Fibroblast of upper back skin (primary cell): ENCODE measurements around the gene WDR36.

ENCODE experiments used
- DNase-seq: peaks from one replicate; pipeline ENCODE4 v3.0.0-alpha.2; 2013

WDR36 gene

DNA sequence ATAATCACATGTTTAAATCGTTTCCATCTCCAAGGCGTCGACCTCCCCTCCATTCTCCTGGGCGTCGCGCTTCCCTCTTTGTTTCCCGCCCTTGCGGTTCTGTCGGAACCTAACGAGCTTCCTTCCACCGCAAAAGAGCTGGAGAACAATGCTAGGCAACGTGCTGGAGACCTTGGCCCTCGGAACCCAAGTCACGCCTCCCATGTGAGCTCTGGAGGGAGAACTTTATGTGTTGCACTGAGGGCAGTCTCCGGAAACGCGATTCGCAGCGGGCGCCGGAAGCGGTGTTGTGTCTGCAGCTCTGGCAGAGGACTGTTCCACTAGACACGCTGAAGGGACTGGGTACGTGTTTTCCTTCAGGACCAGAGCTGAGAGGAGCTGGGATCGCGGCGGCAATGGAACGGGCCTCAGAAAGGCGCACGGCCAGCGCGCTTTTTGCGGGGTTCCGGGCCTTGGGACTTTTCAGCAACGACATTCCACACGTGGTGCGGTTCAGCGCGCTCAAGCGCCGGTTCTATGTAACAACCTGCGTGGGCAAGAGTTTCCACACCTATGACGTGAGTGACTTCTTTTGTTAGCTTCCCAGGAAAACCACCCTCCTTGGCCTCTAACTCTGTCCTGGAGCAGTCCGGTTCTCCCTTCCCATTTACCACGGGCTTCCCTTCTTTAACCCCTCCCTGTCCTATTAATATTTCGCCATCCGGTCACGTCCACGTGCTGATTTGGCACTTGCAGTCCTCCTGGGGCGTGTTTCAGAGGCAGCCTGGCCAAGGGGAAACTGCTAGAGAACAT is at the start of gene WDR36:
WDR36 (plus strand) TSS at position 287 of the 792 bp plus-strand sequence; CDS start at position 396, 109 bp downstream.
- DNase-seq: peak; percentile 92

- DNase-seq: peak; percentile 71
These were observed 48.2 kb upstream of the WDR36 start for GRCh38 chr5:111043712-111044506.

DNA sequence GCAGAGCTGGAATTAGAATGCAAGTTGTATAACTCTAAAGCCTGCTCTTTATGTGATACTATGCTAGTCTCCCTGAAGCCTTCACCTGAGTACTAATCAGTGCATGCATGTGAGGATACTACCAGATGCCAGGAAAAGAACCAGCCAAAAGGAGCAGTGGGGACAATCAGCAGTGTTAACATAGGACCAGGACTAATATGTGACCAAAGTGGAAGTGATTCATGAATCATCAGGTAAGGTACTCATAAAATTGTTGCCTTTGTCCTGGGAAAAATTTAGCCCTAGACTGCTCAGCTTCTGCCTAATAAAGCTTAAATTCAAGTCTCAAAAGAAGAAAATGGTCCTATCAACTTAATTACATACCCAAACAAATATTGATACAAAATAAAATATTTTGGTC is 34.1 kb upstream of the WDR36 start:
- no peak for DNase-seq

DNA sequence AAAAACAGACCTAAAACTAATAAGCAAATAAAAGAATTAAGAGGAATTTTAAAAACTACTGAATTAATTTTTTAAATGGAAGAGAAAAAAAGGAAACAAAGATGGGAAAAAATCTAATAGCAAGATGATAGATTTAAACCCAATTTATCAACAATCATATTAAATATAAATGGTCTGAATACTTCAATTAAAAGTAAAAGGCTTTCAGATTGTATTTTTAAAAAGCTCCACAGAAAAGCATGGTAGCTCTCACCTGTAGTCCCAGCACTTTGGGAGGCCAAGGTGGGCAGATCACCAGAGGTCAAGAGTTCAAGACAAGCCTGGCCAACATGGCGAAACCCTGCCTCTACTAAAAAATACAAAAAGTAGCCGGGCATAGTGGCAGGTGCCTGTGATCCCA is 32.0 kb upstream of the WDR36 start:
- no peak for DNase-seq

- DNase-seq: no peak
These were observed 30.5 kb upstream of the WDR36 start for GRCh38 chr5:111061618-111062017.

DNA sequence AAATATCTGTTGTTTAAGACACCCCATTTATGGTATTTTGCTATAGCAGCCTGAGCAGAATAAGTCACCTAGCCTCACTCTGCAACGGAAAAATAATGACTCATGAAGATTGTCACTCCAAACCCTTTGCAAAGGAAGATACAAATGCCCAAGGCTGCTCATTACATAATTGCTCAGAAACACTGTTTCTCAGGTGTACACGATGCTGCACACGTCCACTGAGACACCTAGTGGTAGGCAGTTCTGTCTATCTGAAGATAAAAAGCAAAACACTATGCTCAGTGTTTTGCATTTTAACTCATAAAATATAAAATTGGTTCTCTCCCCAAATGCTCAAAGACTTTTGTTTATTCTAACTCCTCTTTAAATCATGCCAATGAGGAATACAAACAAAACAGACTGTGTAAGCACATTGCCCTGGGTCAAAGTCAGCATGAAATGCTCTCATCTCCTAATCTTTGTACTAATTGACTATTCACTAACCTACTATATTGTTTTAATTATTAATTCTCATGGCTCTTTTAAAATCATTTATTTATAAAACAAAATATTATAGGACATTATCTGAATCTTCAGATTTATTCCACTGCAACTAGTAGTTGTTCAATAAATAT is 28.3 kb upstream of the WDR36 start:
- DNase-seq: no peak

GRCh38 chr5:111066261-111066938 is 25.7 kb upstream of the WDR36 start:
- DNase-seq: no peak

DNA sequence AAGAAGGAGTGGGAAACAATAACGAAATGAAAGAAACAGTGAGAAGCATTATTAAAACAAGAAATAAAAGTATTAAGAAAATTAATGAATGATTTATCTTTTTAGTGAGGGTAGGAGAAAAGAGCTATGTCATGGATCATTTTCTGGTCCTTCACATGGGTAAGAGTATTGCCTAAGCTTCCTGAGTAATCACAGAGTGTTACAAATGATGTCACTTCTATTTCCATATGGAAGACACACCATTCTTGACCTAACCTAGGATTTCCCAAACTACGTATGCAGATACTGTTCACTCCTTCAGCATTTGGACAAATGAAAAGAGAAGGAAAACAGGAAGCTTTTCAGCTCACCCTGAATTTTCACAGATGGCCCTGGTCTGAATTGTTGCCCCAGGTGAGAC is 23.9 kb upstream of the WDR36 start:
- no peak for DNase-seq

- DNase-seq: peak; percentile 88
These were observed 22.3 kb upstream of the WDR36 start for GRCh38 chr5:111069839-111070238.

GRCh38 chr5:111070272-111071134 is 21.6 kb upstream of the WDR36 start:
- DNase-seq: no peak

DNA sequence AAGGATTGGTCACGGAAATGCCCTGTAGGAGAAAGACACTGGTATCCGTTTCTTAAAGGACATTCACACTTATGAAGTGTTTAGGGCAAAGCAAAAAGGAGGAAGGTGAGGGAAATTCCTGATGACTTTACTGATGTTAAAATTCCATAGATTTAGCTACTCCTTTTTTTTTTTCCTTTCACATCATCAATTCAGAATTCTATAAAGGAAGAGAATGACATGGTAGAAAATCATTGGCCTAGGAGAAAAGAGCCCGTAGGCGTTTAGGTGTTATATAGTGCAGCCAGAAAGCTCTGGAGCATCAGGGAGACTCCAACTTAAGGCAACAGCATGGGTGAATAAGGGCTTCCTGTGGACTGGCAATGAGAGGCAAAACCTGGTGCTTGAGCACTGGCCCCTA is 20.7 kb upstream of the WDR36 start, which contains the start of gene TSLP:
TSLP (plus strand) TSS at position 301 of the 400 bp plus-strand sequence. CDS start 178 bp downstream, outside the sequence.
- DNase-seq: no peak

DNA sequence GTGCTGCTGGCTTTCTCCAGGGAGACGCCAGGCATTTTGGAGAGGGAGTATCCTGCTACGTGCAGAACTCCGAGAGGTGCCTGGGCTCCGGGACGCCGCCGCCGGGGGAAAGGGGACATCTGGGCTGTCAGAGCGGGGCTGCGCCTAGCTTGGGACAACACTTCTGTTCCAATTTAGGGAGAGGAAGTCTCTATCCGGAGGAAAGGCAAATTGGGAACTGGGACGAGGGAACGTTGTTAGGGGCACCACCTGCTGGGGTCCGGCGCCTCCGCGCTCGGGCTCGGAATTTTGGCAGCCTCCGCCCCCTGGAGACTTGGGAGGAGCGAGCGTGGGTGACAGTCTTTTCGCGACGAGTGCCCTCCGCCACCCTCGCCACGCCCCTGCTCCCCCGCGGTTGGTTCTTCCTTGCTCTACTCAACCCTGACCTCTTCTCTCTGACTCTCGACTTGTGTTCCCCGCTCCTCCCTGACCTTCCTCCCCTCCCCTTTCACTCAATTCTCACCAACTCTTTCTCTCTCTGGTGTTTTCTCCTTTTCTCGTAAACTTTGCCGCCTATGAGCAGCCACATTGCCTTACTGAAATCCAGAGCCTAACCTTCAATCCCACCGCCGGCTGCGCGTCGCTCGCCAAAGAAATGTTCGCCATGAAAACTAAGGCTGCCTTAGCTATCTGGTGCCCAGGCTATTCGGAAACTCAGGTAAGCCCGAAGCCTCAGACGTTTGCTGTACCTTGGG is 19.0 kb upstream of the WDR36 start:
- DNase-seq: no peak

GRCh38 chr5:111074244-111074643 is 17.9 kb upstream of the WDR36 start:
- no peak for DNase-seq

GRCh38 chr5:111075520-111075919 is 16.6 kb upstream of the WDR36 start:
- DNase-seq: peak; percentile 95

GRCh38 chr5:111076091-111076490 is 16.1 kb upstream of the WDR36 start:
- peak; percentile 23 for DNase-seq

DNA sequence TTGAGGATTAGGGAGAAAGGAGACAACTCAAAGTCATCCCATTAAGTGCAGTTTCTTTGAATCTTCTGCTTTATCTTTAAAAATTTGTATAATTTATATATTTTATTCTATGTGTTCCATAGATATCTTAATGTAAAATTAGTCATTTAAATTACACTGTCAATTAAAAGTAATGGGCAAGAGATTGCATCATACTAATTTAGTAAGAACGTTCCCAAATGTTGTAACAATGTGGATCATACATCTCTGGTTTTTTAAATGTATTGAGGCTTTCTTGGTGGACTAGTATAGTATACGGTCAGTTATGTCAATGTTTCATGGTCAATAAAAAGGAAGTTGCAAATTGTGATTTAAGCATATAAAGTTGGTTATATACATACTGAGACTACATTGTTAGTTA is 14.5 kb upstream of the WDR36 start:
- no peak for DNase-seq

DNA sequence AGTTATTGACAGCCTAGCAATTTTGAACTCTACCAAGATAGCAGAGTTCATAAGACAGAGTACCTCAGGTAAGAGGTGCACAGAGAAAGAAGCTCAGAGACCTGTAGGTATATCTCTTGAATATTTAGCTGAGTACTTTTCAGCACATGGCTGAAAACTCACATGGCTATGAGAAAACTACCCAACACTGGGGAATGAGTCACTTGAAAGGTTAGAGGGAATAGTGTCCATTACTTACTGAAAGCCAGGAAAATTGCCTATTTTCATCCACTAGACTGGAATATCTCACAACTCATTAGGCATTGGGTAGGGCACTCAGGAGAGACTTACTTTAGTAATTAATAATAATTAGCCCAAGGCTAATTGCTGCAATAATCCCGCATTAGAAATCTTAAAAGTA is 12.3 kb upstream of the WDR36 start:
- DNase-seq: no peak

DNA sequence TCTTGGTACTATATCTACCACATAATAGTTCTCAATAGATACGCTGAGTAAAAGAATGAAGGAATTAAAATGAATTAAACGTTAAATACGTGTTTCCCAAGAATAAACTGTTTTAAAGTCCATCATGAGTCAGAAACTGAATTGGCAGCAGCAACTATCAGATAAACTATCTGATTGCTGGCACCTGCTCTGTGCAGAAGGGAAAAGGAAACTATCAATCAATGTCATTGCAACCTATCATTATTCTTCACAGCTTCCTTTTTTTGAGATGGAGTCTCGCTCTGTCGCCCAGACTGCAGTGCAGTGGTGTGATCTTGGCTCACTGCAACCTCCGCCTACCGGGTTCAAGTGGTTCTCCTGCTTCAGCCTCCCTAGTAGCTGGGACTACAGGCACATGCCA is 8.8 kb upstream of the WDR36 start:
- DNase-seq: no peak

GRCh38 chr5:111095982-111096381 is 3.8 kb downstream of the WDR36 start:
- DNase-seq: no peak

GRCh38 chr5:111099058-111099778 is 7.1 kb downstream of the WDR36 start:
- peak; percentile 14 for DNase-seq
